Stimulated activated CD4-positive, alpha-beta T cell treated with anti-CD3 and anti-CD28 coated beads, Interleukin-1b, Interleukin-23, amount 100 ng/mL, for 1 hour (primary cell): ENCODE measurements around the gene FAF2.
"Not testable (repeated sequence)": the region's sequence is repeated elsewhere in the genome, so short reads cannot be mapped to it uniquely, and the experiment has no call there.

ENCODE experiments used
- DNase-seq, 2 donors: peaks; one replicate each; pipeline ENCODE4 v3.0.0-alpha.2; 2020; ENCODE audit warnings: low read depth in 2 of 2

The FAF2 gene, protein sequence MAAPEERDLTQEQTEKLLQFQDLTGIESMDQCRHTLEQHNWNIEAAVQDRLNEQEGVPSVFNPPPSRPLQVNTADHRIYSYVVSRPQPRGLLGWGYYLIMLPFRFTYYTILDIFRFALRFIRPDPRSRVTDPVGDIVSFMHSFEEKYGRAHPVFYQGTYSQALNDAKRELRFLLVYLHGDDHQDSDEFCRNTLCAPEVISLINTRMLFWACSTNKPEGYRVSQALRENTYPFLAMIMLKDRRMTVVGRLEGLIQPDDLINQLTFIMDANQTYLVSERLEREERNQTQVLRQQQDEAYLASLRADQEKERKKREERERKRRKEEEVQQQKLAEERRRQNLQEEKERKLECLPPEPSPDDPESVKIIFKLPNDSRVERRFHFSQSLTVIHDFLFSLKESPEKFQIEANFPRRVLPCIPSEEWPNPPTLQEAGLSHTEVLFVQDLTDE

DNA sequence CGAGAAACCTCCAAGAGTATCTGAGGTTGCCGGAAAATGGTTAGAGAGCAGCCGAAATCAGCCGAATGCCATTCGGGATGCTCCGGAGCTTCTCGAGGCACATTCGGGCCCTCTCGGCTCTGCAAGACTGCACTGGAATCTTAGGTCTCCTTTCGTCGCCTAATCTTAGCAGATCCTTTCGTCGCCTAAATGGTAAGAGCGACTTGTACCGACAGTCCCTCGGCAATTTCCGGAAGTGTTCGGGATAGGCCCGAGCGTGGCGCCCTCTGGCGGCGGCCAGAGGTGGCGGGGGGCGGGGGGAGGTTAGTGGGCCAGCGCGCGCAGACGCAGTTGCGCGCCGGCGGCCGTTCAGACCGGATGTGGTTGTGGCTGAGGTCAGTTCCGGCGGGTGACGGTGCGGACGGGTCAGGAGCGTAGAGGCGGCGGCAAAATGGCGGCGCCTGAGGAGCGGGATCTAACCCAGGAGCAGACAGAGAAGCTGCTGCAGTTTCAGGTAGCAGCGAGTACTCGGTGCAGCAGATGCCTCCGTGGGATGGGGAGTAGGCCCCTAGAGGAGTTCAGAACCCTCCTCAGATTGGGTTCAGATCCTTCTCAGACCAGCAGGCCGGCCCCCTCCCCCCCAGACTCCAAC is at the start of gene FAF2:
Gene FAF2 (plus strand): TSS at position 408 of the 631 bp plus-strand sequence. CDS start 23 bp downstream, at position 431.
- DNase-seq, result peak; percentile 95 to 99

DNA sequence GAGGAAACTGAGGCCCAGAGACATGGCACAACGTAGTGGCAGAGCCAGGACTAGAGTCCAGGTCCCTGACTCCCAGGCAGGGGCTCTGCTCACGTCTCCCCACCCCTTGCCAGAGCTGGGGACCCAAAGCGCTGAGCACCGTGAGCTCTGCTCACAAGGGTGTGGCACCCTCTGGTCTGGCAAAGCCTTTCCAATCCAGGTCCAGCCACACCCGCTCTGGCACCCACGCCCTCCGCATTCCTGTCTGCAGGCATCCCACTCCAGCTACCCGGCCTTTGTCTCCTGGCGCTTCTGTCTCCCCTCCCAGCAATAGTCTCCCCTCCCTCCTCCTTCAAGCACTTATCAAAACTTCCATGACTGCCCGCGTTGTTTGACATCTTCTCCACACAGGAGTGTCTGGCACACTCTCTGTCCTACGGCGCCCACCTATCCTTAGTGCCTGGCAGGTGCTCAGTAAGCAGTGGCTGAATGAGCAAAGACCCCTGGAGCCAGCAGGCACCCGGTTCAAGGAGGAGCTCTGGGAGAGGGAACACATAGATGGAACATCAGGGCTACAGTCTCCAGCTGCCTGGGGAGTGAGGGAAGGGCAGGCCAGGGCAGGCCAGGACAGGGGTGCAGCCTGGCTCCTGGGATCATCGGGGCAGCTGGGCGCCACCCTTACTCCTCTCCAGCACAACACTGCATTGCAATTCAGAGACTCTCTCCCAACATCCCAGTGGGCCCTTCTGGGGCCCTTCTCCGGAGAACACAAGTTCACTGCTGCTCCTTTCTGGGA is 47.6 kb upstream of the FAF2 start:
- no peak for DNase-seq

DNA sequence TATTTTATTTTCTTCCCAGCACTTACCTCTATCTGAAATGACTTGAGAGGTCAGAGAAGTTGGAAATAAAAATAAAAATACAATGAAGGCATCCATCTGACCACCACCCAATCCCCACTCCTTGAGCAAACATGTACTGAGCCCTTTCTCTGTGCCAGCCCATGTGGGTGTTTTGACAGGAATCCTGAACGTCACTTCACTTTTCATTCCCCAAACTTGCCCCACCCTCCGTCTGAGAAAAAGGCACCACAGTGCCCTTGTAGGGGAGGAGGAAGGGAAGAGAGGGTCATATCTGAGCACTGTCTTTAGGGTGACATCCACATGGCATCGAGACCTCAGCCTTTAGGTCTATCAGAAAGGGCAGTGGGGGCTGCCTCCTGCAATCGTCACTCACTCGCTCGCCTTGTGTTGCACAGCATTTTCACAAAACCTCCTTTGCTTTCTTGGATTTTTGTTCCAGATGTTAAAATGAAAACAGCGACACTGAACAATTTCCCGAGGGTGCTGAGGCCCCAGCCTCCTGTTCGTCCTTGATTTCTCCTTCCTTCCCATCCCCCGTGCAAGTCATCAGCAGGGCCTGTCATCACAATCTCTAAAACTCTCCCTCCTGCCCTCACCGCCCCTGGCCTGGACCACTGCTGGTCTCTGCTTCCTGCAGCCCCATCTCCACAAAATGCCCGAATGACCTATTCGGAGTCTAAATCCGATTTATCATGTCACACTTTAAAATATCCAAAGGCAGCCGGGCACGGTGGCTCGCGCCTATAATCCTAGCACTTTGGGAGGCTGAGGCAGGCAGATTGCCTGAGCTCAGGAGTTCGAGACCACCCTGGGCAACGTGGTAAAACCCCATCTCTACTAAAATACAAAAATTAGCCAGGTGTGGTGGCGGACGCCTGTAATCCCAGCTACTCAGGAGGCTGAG is 46.6 kb upstream of the FAF2 start:
- no peak for DNase-seq

DNA sequence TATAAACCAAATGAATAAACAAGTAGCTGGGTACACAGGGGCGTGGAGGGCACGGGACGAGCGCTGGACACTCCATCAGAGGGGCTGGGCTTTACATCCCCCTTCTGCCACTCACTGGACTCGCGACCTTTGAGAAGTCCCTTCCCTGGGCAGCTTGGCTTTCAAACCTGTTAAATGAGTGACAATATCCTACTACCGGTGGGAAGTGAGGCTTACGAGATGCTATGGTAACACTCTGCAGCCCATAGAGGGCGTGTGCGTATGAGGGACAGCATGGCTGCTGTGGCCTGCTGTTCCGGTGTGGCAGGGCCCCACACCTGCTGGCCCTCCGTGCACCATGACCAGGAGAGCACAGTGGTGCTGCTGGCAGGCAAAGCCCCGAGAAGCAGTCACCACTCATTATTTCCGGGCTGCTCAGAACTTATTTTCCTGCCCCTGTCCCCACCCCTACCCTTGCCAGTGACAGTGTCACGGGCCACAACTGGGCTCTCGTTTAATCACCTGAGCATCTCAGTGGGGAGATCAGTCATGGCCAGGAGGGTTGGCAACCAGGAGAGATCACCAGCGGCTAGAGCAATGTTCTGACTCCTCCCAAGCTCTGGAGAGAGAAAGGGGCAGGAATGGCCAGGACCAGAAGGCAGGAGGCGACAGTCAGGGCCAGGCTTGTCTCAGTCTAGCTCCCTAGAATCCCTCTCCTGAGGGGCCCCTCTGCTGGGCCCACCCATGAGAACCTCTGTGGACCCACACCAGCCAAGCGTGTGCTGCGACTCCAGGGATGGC is 42.3 kb upstream of the FAF2 start:
- no peak for DNase-seq

DNA sequence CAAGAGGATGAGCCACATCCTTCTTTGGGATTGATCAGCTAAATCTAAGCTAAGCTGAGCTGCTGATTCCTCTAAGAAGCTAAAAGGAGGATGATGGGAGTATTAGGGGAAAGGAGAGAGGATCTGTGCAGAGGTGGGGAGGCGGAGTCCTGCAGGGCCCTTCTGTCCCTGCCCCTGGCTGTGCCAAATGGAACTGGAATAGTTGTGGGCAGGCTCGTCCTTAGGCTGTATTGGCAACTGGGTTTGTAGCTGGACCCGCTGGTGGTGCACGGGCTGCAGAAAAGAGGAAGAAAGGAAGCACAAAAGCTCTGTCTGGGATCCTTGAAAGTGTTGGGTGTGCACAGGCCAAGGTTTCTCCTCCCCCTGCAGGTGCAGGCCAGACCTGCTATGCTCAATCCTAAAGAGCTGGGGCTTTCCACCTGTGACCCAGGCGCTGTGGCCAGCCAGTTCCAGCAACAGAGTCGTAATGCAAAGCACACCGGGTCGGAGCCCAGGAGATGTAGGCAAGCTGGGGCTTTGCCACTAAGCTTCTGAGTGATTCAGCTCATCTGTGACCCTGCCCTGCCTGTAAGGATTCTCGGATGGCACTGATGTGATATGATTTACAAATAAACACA is 41.6 kb upstream of the FAF2 start:
- DNase-seq, result no peak

DNA sequence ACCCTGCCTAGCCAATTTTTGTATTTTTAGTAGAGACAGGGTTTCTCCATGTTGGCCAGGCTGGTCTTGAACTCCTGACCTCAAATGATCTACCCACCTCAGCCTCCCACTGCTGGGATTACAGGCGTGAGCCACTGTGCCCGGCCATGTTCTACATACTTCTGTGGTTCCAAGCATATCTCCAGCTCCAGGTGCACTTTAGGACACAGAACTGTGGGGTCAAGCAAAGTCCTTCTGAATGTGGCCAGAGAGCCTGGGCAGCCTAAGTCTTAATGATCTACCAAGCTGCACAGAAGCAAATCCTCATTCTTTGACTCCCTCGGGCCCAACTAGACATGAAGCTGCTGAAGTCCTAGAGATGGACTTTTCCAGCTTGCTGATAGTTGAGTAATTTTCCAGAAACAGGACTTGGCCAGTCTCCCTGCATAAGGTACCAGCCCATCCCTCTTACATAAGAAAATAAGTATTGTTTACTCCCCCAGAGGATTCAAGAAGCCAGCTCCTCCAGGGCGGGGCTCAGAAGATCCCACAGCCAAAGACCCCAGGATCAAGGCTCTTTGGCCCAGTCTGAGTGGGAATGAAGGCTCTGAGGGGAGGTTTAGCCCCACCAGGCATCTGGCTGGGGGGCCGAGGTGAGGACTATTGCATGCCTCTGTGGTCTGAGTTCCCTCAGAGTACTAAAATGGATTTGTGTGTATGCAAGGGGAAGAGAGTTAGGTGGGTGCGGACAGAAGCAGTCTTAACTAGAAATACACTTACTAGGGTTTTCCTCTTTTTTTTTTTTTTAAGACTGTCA is 40.5 kb upstream of the FAF2 start:
- DNase-seq, result no peak

DNA sequence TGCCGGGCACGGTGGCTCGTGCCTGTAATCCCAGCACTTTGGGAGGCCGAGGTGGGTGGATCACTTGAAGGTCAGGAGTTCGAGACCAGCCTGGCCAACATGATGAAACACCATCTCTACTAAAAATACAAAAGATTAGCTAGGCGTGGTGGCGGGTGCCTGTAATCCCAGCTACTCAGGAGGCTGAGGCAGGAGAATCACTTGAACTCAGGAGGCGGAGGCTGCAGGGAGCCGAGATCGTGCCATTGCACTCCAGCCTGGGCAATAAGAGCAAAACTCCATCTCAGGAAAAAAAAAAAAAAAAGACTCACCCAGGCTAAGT is 40.0 kb upstream of the FAF2 start:
- not testable (repeated sequence) for DNase-seq

DNA sequence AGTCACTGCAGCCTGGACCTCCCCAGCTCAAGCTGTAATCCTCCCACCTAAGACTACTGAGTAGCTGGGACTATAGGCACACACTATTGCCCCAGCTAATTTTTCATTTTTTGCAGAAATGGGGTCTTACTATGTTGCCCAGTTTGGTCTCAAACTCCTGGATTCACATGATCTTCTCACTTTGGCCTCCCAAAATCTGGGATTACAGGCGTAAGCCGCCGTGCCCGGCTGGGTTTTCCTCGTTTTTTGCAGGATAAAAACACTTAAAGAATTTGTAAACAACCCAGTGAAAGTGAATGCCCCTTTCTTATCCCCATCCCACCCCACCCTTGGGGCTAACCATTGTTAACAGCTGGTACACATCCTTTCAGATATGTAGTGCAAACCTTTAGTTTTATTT is 39.6 kb upstream of the FAF2 start:
- DNase-seq, result no peak

DNA sequence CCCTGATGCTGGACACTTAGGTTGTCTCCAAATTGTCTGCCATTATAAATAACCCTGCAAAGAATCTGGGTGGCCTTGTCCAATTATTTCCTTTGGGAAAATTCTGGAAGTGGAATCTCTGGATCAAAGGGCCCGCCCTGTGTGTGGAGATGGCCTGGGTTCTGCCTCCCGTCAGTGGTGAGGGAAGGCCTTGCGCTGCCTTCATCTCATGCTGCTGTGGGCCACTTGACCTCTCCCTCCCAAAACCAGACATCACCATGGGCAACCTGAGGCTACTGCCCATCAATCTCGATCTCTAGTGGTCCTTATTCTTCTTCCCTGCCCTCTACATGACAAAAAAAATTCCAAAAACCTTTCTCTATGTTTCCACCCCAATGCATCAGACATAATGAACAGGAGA is 38.4 kb upstream of the FAF2 start:
- DNase-seq, result no peak

DNA sequence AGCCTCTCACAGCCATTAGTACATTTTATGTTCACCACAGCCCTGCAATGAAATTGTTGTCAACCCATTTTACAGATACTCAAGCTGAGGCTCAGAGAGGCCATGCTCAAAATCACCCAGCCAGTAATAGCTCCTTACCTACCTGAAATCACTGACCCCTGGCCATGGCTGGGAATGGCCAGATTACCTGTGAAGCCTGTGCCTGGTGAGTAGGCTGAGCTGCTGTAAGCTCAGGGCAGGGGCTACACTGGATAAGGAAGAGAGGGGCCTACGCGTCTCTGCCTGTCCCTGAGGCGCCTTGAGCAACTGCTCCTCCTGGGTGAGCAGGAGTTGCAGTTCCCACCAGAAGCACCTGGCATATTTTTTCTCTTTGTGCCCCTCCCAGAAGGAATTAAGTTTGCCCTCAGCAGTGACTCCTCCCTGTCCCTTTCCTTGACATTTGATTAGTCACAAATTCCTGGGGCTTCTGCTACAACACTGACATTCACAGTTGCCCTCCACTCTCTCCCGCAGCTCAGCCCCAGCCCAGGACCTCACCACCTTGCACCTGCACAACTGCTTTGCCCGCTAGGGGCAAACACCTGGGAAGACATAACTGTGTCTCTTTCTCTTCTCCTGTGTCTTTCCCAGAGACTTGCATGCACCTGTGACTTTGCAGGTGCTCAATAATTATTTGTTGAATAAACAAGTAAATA is 37.6 kb upstream of the FAF2 start:
- DNase-seq, result no peak

DNA sequence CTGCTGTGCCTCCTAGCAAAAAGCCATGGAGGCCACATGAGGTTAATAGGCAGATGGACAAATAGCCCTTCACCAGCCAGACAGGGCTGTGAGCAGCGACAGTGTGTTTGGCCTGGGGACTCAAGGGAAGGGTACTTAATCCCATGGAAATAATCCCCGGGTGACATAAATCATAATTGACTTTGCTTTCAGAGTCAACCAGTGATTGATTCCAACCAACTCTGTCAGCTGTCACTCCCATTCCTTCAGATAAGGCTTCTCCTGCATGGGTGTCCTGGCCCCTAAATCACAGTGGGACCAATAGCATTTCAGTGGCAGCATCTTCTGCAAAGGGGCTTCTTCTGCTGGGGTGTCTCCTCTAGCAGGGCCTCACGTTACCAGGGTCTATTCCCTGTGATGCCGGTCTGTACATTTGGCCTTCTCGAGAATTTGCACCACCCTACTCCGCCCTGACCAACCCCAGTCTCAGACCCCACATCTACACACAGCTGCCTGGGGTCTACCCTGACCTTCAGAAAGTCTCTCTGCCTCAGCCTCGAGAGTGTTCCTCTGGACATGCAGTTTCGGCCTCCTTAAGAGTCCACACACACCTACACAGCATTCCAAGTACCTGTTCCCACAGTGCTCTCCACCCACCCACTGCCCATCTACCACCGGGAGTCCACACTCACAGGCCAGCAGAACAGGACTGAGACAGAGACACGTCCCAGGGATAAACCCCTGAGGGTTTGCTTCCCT is 35.5 kb upstream of the FAF2 start:
- DNase-seq, result no peak

DNA sequence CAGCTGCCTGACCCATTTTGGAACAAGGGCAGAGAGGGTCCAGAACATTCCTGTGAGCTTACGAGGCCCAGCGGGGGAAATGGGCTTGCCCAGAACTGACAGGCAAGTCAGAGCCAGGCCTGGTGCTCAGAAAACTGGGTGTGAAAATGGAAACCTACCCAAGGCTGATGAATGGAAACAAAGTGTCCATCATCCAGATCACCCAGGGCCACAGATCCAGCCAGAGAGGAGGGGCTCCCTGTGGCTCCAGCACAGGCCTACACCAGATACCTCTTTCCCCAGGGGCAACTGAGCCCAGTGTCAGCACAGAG is 35.0 kb upstream of the FAF2 start:
- DNase-seq, result no peak

DNA sequence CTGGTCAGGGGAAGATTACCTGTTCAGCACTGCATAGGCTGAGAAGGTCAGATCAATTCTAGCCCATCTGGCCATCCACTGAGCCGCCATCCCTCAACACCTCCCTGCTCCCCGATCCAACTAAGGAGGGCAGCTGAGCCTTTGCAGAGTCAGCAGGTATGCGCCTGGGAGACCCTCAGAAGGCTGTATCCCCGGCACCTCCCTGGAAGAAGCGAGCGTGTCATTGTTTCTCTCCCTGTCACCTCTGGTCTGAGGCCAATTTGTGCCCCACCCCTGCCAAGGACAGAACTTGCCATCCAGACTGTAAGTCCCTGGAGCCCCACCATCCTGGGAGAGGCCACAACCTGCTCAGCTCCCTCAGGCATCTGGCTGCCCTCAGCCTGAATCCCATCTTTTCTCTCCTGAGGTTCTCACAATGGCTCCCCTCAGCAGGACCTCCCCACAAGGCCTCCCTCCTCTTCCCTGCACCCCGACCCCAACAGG is 34.4 kb upstream of the FAF2 start:
- no peak for DNase-seq

DNA sequence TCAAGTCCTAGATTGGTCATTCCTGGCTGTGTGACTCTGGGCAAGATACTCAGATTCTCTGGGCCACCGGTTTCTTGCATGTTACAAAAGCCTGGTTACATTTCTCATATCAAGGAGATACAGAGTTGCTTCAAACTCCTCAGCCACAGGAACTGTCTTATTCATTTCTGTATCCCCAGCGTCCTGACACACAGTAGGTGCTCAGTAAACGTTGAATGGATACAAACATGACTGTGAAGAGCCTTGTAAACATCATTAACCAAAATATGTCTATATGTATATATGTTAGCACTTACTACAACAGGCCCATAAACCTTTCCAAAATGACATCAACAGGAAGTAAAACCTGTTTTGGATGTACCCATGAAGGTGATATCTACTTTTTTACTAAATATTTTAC is 33.5 kb upstream of the FAF2 start:
- no peak for DNase-seq

DNA sequence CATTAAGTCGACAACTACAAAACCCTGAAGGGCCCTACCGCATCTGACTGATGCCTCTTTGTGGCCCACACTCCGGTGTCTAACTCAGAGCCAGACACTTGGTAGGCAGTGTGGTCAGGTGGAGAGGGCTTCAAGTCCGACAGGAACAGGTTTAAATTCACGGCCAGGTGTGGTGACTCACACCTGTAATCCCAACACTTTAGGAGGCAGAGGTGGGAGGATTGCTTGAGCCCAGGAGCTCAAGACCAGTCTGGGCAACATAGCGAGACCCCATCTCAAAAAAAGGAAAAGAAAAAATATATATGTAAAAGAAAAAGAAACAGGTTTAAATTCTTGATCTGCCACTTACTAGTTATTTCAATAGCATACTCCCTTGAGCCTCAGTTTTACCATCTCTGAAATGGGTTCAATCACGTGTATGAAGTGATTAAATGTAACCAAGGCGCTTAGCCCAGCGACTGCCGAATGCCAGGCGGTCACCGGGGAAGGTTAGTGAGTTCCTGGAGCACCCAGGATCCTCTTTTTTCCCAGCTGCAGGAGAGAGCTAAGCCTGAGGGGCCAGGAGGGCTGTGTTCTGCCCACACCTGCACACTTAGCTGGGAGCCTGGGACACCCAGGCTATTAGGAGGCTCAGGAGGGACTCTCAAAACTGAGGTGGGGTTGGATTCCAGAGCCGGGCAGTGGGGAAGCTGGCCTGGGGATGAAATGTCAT is 32.8 kb upstream of the FAF2 start:
- DNase-seq, result no peak

DNA sequence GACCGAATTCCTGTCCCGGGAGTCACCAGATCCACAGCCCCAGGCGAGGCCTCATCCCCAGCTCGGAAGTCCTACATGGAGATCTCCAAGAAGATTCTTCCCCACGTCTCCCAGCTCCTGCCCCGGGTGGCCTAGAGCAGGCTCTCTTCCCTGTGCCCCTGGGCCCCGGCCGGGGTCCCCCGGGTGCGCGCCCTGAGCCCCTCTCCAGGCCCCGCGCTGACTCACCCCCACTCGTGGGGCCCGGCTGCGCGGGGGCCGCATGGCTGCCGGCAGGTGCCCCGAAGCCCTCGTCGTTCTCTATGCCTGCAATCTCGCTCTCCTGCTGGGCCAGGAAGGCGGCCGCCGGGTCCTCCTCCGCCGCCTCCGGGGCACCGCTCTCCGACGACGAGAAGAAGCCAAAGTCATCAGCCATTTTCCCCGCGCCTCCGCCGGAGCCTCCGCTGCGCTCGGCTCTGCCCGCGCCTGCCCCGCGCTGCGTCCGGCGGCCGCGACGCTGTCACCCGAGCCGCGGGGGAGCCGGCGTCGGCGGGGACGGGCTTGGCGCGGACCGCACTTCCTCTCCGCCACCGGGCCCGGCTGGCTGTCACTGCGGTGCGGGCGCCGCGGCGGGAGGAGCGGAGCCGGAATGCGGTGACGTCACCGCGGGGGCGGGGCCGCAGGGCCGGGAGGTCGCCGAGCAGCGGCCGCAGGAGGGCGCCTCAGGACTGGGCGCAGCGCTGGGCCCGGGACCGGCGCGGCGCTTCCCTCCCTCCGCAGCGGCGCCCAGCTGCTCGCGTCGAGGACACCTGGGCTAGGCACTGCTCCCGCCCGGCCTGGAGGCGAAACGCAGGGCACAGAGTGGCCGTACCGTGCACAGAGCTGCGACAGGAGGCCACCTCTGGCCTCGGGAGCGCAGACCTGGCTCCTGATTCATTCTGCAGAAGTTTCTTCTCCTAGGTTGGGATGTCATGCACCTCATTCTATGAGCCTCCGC is 31.9 kb upstream of the FAF2 start, which contains the start of gene CLTB:
Gene CLTB (minus strand): TSS at position 588 of the 973 bp plus-strand sequence. CDS start 176 bp downstream, at position 412.
- DNase-seq, result peak; percentile 83 to 89
